Measurements from ENCODE around the gene ANKRA2. TPM values are rescaled to one million over a fixed set of nuclear protein-coding genes. Genes with fewer than 3 reads are reported as not detected.

ANKRA2 gene
- total RNA-seq: 40.8 TPM

GRCh38 chr5:73565139-73565968 is at the start of gene ANKRA2, which contains the start of gene UTP15:
TSS of gene ANKRA2 (minus strand) at chr5:73565639. CDS start at chr5:73562881, 2,758 bp downstream.
TSS of gene UTP15 (plus strand) at chr5:73565743. CDS start at chr5:73567345, 1,602 bp downstream.
- peak; percentile 100 for DNase-seq

- no peak for DNase-seq
Measured at GRCh38 chr5:73615085-73615484, 49.6 kb upstream of the ANKRA2 start.

GRCh38 chr5:73612799-73613198 is 47.4 kb upstream of the ANKRA2 start:
- DNase-seq: no peak

- no peak for DNase-seq
Measured at GRCh38 chr5:73607228-73607627, 41.8 kb upstream of the ANKRA2 start.

GRCh38 chr5:73606206-73606753 is 40.8 kb upstream of the ANKRA2 start:
- no peak for DNase-seq

GRCh38 chr5:73605223-73606087 is 40.0 kb upstream of the ANKRA2 start:
- no peak for DNase-seq

- DNase-seq: no peak
Measured at GRCh38 chr5:73603998-73604397, 38.6 kb upstream of the ANKRA2 start.

GRCh38 chr5:73599380-73599779 is 33.9 kb upstream of the ANKRA2 start:
- DNase-seq: no peak

- no peak for DNase-seq
Measured at GRCh38 chr5:73596705-73597328, 31.4 kb upstream of the ANKRA2 start.

- DNase-seq: no peak
Measured at GRCh38 chr5:73592551-73592950, 27.1 kb upstream of the ANKRA2 start.

- peak; percentile 17 for DNase-seq
Measured at GRCh38 chr5:73591698-73592501, 26.5 kb upstream of the ANKRA2 start.

- DNase-seq: peak; percentile 91
Measured at GRCh38 chr5:73591102-73591695, 25.8 kb upstream of the ANKRA2 start.

GRCh38 chr5:73587923-73588322 is 22.5 kb upstream of the ANKRA2 start:
- DNase-seq: no peak

- no peak for DNase-seq
Measured at GRCh38 chr5:73582285-73583145, 17.1 kb upstream of the ANKRA2 start.

GRCh38 chr5:73565969-73566547 is 619 bp upstream of the ANKRA2 start:
- DNase-seq: no peak

- peak; percentile 36 for DNase-seq
Measured at GRCh38 chr5:73564675-73565074, 764 bp downstream of the ANKRA2 start.

GRCh38 chr5:73564018-73564417 is 1.4 kb downstream of the ANKRA2 start:
- no peak for DNase-seq

- DNase-seq: no peak
Measured at GRCh38 chr5:73558950-73559349, 6.5 kb downstream of the ANKRA2 start.

- DNase-seq: no peak
Measured at GRCh38 chr5:73552642-73553041, 12.8 kb downstream of the ANKRA2 start.

GRCh38 chr5:73550016-73550415 is 15.4 kb downstream of the ANKRA2 start:
- no peak for DNase-seq
